SK-N-SH (cell line): ENCODE data around the gene PLCG1. TPM values are rescaled to one million over a fixed set of nuclear protein-coding genes. Genes with fewer than 3 reads are reported as not detected.

ENCODE experiments used
- CTCF ChIA-PET: fragments of 300-600, 350-600 bp; formaldehyde crosslinking; extraction: SDS; loops from one replicate; lab custom pipeline; 2021; lab: Yijun Ruan, JAX
- POLR2A ChIA-PET: fragments of 350-600 bp; sonication (Branson Sonifier 250); formaldehyde crosslinking; extraction: SDS; loops from one replicate; lab custom pipeline; 2020; ENCODE audit warnings: antibody characterized with exemption, inconsistent platforms; lab: Yijun Ruan, JAX
- DNase-seq: peaks from one replicate; pipeline ENCODE4 v3.0.0; 2012
- H2AFZ ChIP-seq: fragments of 200-600 bp; sonication (generic); 2 replicates; pipeline ENCODE4 v1.8.1; 2016; ENCODE audit warnings: antibody characterized with exemption, mild to moderate bottlenecking, low read depth
- H3F3A ChIP-seq: fragments of 200-600 bp; sonication (generic); replicated peaks from 2 replicates; pipeline ENCODE3; 2016; ENCODE audit warnings: antibody characterized with exemption, mild to moderate bottlenecking; ENCODE audit not compliant: insufficient read depth
- H3K27ac ChIP-seq, 2 experiments: fragments of 200-500 bp in 1 of 2; fragments of 200-600 bp in 1 of 2; sonication (Bioruptor generic) in 1 of 2; sonication (generic), shearing (Covaris generic) in 1 of 2; 2 replicates each; pipeline versions ENCODE4 v1.5.1 to v1.6.1; 2014 to 2016; ENCODE audit warnings: low read depth in 2 of 2, inconsistent platforms in 1 of 2, low read length in 1 of 2, mild to moderate bottlenecking in 1 of 2, mixed read lengths in 1 of 2
- H3K27me3 ChIP-seq: fragments of 200-600 bp; sonication (generic), shearing (Covaris generic); 2 replicates; pipeline ENCODE4 v1.6.1; 2016; ENCODE audit warnings: mixed run types; ENCODE audit not compliant: insufficient read depth
- H3K36me3 ChIP-seq, 2 experiments: fragments of 200-500 bp in 1 of 2; fragments of 200-600 bp in 1 of 2; sonication (Bioruptor generic) in 1 of 2; sonication (generic) in 1 of 2; replicated peaks in 1 of 2; 2 replicates each; pipeline versions ENCODE3 to v1.5.1; 2014 to 2016; ENCODE audit warnings: low read length in 1 of 2, mild to moderate bottlenecking in 1 of 2; ENCODE audit not compliant: insufficient read depth in 2 of 2, control insufficient read depth in 1 of 2
- H3K4me1 ChIP-seq, 2 experiments: fragments of 200-500 bp in 1 of 2; fragments of 200-600 bp in 1 of 2; sonication (Bioruptor generic) in 1 of 2; sonication (generic), shearing (Covaris generic) in 1 of 2; 2 replicates each; pipeline versions ENCODE4 v1.5.1 to v1.6.1; 2014 to 2016; ENCODE audit warnings: low read depth in 1 of 2, low read length in 1 of 2, mixed run types in 1 of 2; ENCODE audit not compliant: insufficient read depth in 2 of 2, control insufficient read depth in 1 of 2
- H3K4me2 ChIP-seq: fragments of 200-600 bp; sonication (generic), shearing (Covaris generic); 2 replicates; pipeline ENCODE4 v1.6.1; 2017; ENCODE audit warnings: mixed run types
- H3K4me3 ChIP-seq, 2 experiments: fragments of 200-500 bp in 1 of 2; fragments of 200-600 bp in 1 of 2; sonication (Bioruptor generic) in 1 of 2; sonication (generic), shearing (Covaris generic) in 1 of 2; 2 replicates each; pipeline versions ENCODE4 v1.5.1 to v1.8.1; 2014 to 2016; ENCODE audit warnings: low read depth in 2 of 2, inconsistent platforms in 1 of 2, low read length in 1 of 2, mild to moderate bottlenecking in 1 of 2, mixed read lengths in 1 of 2, moderate library complexity in 1 of 2
- H3K79me2 ChIP-seq: fragments of 200-600 bp; sonication (generic); 2 replicates; pipeline ENCODE4 v1.8.1; 2017; ENCODE audit warnings: mild to moderate bottlenecking; ENCODE audit not compliant: insufficient read depth
- H3K9ac ChIP-seq: fragments of 200-600 bp; sonication (generic); 2 replicates; pipeline ENCODE4 v1.6.1; 2017; ENCODE audit warnings: mixed run types
- H3K9me2 ChIP-seq: fragments of 200-600 bp; sonication (generic); 2 replicates; pipeline ENCODE4 v1.6.1; 2017; ENCODE audit warnings: mixed run types
- H3K9me3 ChIP-seq: fragments of 200-600 bp; sonication (generic); 2 replicates; pipeline ENCODE4 v1.6.1; 2017; ENCODE audit warnings: mixed run types, mild to moderate bottlenecking, moderate library complexity
- H4K20me1 ChIP-seq: fragments of 200-600 bp; sonication (generic); 2 replicates; pipeline ENCODE4 v1.6.1; 2017; ENCODE audit warnings: mild to moderate bottlenecking, mixed run types; ENCODE audit not compliant: insufficient read depth
- CHD2 ChIP-seq: fragments of 150-350 bp; IDR thresholded peaks from 2 replicates; pipeline ENCODE4 v1.6.1; 2018; ENCODE audit warnings: low read length; ENCODE audit not compliant: partially characterized antibody
- CTCF ChIP-seq: fragments of 200-600 bp; sonication (generic); IDR thresholded peaks from 2 replicates; pipeline ENCODE4 v1.6.1; 2017; ENCODE audit warnings: antibody characterized with exemption, mild to moderate bottlenecking, moderate library complexity
- ELF1 ChIP-seq: IDR thresholded peaks from 2 replicates; pipeline ENCODE4 v1.4.0; 2012
- EZH2phosphoT487 ChIP-seq: fragments of 200-600 bp; sonication (generic); IDR thresholded peaks from 2 replicates; pipeline ENCODE4 v1.6.1; 2017; ENCODE audit warnings: low read depth, mixed run types, mild to moderate bottlenecking, antibody characterized with exemption, moderate library complexity, borderline replicate concordance
- FOSL2 ChIP-seq: IDR thresholded peaks from 2 replicates; pipeline ENCODE4 v1.4.0; 2012; ENCODE audit warnings: low read depth, mild to moderate bottlenecking, moderate library complexity, borderline replicate concordance
- FOXJ3 ChIP-seq: sonication (generic); formaldehyde crosslinking; IDR thresholded peaks from 2 replicates; pipeline ENCODE4 v1.5.1; 2020; ENCODE audit warnings: mild to moderate bottlenecking, missing genetic modification reagents
- FOXM1 ChIP-seq: IDR thresholded peaks from 2 replicates; pipeline ENCODE4 v1.4.0; 2012; ENCODE audit warnings: low read depth, mild to moderate bottlenecking
- IRF3 ChIP-seq: fragments of 150-350 bp; IDR thresholded peaks from 2 replicates; pipeline ENCODE4 v1.6.1; 2016; ENCODE audit warnings: mild to moderate bottlenecking, low read depth, low read length
- MEF2A ChIP-seq: IDR thresholded peaks from 2 replicates; pipeline ENCODE4 v1.4.0; 2012; ENCODE audit warnings: low read depth, borderline replicate concordance
- MXI1 ChIP-seq: IDR thresholded peaks from 2 replicates; pipeline ENCODE4 v1.6.1; 2012; ENCODE audit warnings: mild to moderate bottlenecking, low read depth, low read length, improper control_type of control experiment
- PBX3 ChIP-seq: IDR thresholded peaks from 2 replicates; pipeline ENCODE4; 2012
- POLR2AphosphoS5 ChIP-seq: IDR thresholded peaks from 2 replicates; pipeline ENCODE4 v1.6.1; 2012; ENCODE audit warnings: low read depth, low read length
- RAD21 ChIP-seq: IDR thresholded peaks from 2 replicates; pipeline ENCODE4 v1.6.1; 2012; ENCODE audit warnings: mild to moderate bottlenecking, low read length
- RCOR1 ChIP-seq: fragments of 150-350 bp; IDR thresholded peaks from 2 replicates; pipeline ENCODE4 v1.6.1; 2017; ENCODE audit warnings: antibody characterized with exemption, low read length
- RXRA ChIP-seq: IDR thresholded peaks from 2 replicates; pipeline ENCODE4 v1.4.0; 2012; ENCODE audit warnings: low read depth, mild to moderate bottlenecking, borderline replicate concordance
- SIN3A ChIP-seq: IDR thresholded peaks from 2 replicates; pipeline ENCODE4 v1.6.1; 2012; ENCODE audit warnings: low read depth, mild to moderate bottlenecking, low read length, moderate library complexity, borderline replicate concordance
- SMC3 ChIP-seq: IDR thresholded peaks from 2 replicates; pipeline ENCODE4 v1.6.1; 2012; ENCODE audit warnings: low read depth, low read length, improper control_type of control experiment
- TAF1 ChIP-seq: IDR thresholded peaks from 2 replicates; pipeline ENCODE4 v1.6.1; 2012; ENCODE audit warnings: low read depth, mild to moderate bottlenecking, low read length, moderate library complexity, borderline replicate concordance
- TCF12 ChIP-seq: IDR thresholded peaks from 2 replicates; pipeline ENCODE4 v1.4.0; 2012
- USF1 ChIP-seq: IDR thresholded peaks from 2 replicates; pipeline ENCODE4 v1.4.0; 2012; ENCODE audit warnings: low read depth, borderline replicate concordance
- ZBTB33 ChIP-seq: IDR thresholded peaks from 2 replicates; pipeline ENCODE4 v1.4.0; 2012; ENCODE audit warnings: low read depth, borderline replicate concordance
- WGBS: methylation state at CpG from one replicate; pipeline ENCODE4 v1.1.6; 2017; ENCODE audit warnings: low lambda C conversion rate; 5-methylcytosine and 5-hydroxymethylcytosine counted together
- polyA plus RNA-seq, 3 experiments: library from polyadenylated mRNA; depleted of rRNA; stranded (reverse); fragments of >200 nt; gene quantifications; 2 replicates each; pipeline ENCODE4 v1.2.3, GENCODE V29; 2012

The PLCG1 gene
- polyA plus RNA-seq, 1 of the 3 experiments (the other 2 are of a cell fraction), result 81.4 TPM

GRCh38 chr20:41201760-41202159 is 64.4 kb downstream of the PLCG1 start (continued):
- TF ChIP-seq MEF2A (no peak), RAD21 (no peak), RXRA (no peak), ELF1 (no peak)

- POLR2A ChIA-PET, result no interaction called here
- Histone ChIP-seq H3F3A (no peaks in the 10 kb centered on the region), H3K27me3 (no peaks in the 10 kb centered on the region), H3K9me3 (peaks cover 15% of the 10 kb centered on the region), H3K4me2 (no peak overlapping the region), H3K9ac (no peak overlapping the region), H3K4me3 (no peak overlapping the region), H3K79me2 (peaks cover 8% of the 10 kb centered on the region; the same call in 1 of the 2 replicates), H4K20me1 (no peaks in the 10 kb centered on the region), H3K27ac (no peak overlapping the region), H3K9me2 (no peaks in the 10 kb centered on the region), H2AFZ (no peak overlapping the region), H3K4me1 (no peaks in the 10 kb centered on the region), H3K36me3 (peaks cover 4 to 32% of the 10 kb centered on the region in 2 experiments)
- WGBS, result 96% methylated on average over 9 of the region's 10 CpGs
- TF ChIP-seq MXI1, result no peak
- no peak for TF ChIP-seq ELF1
- TF ChIP-seq ZBTB33, result no peak
- TF ChIP-seq TAF1, result no peak
- no peak for TF ChIP-seq FOXM1
- TF ChIP-seq EZH2phosphoT487, result no peak
- no peak for TF ChIP-seq RCOR1
- TF ChIP-seq TCF12, result no peak
- TF ChIP-seq MEF2A, result no peak
- no peak for TF ChIP-seq SIN3A
- TF ChIP-seq POLR2AphosphoS5, result no peak
- TF ChIP-seq FOXJ3 (CRISPR knock-in tag), result no peak
- TF ChIP-seq CHD2, result no peak
- no peak for TF ChIP-seq CTCF
- no peak for TF ChIP-seq USF1
- TF ChIP-seq FOSL2, result no peak
- no peak for TF ChIP-seq PBX3
- TF ChIP-seq IRF3, result no peak
- TF ChIP-seq SMC3, result no peak
- CTCF ChIA-PET, result interaction anchor here (1.0 to 1.9 kb wide), 5 partner anchors 12 to 30 kb away, joined by 3 to 9 read pairs (median 4); no protein-coding TSS in a partner anchor
- no peak for DNase-seq
Measured at GRCh38 chr20:41202426-41202825, 65.1 kb downstream of the PLCG1 start.
